GM21717 (cell line): Measurements from ENCODE around the gene COPS7B.

ENCODE experiments used
- ATAC-seq: cut with Tn5 transposase; IDR thresholded peaks from one replicate; pipeline ENCODE4 v1.9.1; 2021; ENCODE audit warnings: mild to moderate bottlenecking, moderate library complexity; ENCODE audit not compliant: unreplicated experiment

Gene COPS7B

DNA sequence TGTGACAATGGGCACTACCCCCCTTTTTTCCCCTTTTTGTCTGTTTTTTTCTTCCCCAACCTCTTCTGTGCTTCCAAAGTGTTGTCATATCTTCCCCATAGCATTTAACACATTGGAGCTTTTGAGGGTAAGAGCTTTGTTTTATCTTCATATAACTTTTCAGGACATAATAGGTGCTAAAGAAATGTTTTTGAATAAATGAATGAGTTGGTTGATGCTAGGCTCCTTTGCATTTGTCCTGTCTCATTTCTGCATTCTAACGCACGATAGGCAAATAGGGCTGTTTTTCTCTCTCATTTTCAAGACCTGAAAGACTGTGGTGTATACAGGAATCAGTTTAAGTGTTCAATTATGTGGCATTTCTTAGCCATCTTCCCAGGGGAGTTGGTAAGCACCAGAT is 832 bp upstream of the COPS7B start:
- ATAC-seq: no peak

DNA sequence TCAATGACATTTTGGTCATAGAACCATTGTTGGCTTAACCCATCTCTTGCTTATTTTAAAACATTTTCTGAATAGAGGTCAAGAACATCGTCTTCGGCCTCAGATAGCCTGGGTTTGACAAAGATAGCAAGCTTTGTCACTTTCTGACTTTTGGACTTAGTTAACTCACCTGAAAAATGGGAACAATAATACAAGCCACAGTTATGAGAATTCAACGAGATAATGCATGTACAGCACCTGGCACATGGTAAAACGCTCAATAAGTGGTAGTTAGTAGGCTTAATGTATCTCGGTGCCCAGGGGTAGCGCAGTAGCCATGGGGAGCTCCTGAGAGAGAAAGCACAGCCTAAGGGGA is 446 bp upstream of the COPS7B start:
- ATAC-seq: no peak

DNA sequence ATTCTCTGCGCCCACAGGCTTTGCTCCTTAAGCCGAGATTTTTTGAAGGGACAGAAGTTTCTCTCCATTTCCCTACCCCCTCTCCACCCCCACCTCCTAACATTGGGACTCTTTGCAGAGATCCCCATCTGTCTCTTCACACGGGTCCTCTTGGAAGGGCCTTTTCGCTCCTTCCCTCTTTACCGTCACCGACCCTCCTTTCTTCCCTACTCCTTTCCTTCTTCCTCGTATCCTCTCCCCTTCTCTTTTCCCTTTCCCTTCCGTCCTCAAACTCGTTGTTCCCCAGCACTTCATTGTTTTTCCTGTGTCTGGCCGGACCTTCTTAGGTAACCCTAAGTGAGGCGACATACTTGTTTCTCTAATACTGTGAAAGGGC is 660 bp downstream of the COPS7B start:
- no peak for ATAC-seq

- ATAC-seq: no peak
Measured at GRCh38 chr2:231791107-231791506, 4.9 kb downstream of the COPS7B start.

DNA sequence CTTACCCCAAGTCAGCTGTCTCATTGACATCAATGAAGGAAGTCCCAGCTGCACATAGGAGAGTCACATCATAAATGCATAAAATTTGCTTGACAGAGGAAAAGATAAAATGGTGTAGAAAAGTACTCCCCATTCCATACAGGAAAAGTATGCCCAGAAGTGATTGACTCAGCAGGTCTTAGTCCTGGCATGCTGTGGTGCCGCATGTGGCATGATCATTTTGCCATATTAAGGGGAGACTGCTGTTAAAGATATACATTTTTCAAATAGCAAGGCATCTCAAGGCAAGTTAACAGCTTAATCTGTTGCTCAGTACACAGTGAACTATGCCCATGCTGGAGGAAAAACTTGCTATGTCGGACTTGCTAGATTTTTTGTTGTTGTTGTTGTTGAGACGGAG is 8.1 kb downstream of the COPS7B start:
- ATAC-seq: no peak

DNA sequence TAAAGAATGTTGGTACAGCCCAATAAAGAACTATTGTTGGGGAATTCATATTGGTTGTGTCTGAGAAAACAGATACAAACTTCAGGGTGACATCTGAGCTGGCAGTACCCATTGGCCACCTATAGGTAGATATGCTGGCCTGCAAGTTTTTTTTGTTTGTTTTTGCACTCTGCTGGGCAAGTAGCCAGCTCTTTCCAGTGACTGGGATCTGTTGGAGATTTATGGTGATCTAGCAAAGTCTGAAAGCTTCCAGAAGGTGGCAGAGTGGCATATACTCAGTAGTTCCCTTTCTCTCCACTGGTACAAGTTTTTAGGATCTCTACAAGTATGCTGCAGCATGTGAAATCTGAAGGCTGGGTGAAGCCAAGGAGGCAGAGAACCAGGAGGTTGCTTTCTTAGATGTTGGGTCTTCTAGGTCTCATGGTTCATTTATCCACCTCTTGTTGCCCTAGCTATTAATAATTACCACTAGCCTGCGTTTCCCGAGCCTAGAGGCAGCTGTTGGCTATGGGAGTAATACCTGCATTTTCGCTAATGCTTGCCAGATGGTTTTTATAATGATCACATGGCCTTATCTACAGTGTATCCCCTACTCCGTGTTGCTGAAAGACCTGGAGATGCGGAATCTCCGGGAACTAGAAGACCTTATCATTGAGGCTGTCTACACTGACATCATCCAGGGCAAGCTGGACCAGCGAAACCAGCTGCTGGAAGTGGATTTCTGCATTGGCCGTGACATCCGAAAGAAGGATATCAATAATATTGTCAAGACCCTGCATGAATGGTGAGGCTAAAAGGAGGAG is 9.5 kb downstream of the COPS7B start:
- ATAC-seq: no peak

DNA sequence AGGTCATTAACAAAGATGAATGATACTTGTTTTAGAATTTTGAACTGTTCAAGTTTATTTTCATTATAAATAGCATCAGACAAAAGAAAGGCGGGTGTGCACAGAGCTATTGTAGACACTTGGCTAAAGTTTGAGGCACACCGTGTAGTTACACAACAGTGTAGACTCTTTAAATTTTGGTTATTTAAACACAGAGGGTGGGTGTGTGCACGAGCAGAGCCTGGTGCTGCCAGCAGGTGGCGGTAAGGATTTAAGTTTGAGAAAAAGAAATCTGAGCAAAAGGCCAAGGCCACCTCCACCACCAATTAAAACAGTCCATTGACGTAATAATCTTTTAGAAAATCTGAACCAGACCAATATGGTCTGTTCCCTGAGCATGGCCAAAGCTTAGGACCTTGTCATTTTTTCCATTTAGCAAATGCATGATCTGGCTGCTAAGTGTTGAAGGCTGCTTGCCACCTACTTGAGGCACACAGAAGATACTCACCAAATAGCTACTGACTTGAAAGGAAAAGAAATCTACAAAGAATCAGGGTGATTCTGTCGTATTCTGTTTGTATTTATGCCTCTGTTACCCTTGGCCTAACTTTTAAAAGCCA is 14.3 kb downstream of the COPS7B start:
- ATAC-seq: no peak

DNA sequence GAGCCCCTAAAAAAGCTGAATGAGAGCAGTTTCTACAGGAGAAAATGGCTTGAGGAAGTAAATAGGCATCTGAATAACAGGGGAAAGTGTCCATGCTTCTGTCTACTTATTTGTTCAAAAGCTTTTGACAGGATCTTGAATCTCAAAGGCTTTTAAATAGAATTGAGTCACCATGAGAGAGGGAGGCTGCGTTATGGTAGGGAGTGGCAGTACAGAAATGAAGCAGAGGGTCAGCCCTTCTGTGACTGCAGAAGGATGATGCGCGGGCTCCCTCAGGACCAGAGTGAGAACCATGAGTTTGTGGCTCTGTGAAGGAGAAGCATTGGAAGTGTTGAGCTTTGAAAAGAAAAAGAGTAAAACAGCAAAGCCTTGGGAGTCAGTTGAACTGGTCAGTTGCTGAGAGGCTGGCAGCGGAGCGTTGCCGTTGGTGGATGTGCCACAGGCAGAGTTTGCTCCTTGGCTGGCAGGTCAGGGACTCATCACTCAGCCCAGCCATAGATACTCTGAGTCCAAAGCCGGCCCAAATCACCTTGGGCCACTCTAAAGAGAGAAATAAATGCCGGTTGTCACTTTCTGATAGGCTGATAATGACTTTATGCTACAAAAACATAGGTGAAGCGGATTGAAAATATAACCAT is 17.4 kb downstream of the COPS7B start:
- no peak for ATAC-seq

DNA sequence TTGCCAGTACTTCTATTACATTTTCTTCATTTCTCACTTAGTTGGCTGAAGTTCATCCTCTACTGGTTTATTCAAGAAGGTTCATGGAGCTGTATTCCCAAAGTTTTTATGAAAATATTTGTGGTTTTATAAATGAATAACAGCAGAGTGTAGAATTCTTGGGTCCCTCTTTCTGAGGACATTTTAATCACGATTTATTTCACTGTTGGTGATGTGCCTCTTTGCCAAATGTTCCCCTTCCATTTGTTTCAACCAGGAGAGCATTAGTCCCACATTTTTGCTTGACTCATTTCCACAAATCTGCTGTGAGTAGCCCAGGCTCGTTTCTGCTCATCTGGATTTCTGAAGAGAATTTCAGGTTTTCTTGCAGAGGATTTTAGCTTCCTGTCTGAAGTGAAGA is 20.8 kb downstream of the COPS7B start:
- no peak for ATAC-seq

DNA sequence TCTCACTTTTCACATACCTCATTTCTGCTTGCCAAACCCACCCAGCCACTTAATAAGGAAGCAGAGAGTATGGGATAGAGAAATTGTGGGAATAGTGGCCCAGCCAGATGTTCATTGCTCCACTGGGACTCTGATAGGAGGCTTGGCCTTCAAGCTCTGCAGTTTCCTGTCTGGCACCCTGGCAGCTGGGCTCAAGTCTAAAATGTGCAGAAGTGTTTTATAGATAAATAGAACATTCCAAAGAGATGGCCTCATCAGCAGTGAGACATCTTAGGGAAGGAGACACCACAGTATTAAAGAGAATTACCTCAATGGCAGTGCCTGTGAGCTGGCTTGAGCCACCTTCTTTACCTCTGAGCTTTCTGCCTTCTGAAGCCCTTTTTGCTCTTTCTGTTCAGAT is 24.7 kb downstream of the COPS7B start:
- no peak for ATAC-seq

DNA sequence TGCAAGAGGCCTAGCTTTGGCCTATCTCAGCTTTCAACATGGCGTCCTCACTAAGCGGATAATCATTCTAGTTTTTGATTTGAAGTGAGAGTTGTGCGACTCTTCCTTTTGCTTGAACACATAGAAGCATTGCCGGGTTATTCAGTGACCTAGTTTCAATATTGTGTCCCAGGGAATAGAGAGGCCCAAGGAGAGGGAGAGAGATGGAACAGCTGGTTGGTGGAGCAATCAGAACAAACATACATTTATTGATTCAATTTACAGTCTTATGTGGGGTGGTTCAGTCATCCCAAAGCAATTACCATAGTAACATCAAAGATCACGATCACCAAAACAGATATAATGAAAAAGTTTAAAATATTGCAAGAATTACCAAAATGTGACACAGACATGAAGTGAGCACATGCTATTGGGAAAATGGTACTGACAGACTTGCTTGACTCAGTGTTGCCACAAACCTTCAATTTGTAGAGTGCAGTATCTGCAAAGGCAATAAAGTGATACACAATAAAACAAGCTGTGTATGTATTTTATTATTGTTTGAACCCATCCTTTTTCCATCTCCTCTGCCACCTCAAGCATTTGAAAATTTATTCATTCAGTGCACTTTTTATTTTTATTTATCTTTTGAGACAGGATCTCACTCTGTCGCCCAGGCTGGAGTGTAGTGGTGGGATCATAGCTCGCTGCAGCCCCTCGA is 30.2 kb downstream of the COPS7B start:
- no peak for ATAC-seq

DNA sequence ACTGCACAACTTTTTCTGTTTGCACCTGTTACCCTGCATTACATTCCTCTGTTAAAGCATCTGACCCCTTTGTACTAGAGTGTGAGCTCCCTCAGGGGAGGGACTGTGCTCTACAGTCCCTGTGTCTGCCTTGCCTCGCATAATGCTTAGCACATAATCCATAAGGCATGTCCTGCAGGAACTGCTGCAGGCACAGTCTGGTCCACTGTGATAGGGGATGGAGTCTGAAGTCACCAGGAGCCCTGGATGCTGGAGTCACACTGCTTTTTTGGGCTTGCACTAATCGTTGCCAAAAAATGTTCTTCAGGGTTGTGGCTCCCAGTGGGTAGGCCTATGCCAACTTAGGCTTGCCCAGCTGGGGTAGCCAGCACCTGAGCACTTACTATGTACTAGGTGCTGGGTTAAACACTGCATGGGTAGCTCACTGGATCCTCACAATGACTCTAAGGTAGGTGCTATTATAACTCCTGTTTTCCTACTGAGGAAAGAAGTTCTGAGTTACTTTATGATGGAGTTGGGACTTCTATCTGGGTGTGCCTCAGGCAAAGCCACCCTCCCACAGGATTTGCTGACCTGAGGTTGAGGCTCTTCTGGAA is 33.3 kb downstream of the COPS7B start:
- ATAC-seq: no peak

- no peak for ATAC-seq
Measured at GRCh38 chr2:231820786-231821303, 34.6 kb downstream of the COPS7B start.

- no peak for ATAC-seq
Measured at GRCh38 chr2:231821908-231822307, 35.7 kb downstream of the COPS7B start.

GRCh38 chr2:231853105-231853504 is 66.9 kb downstream of the COPS7B start:
- no peak for ATAC-seq

DNA sequence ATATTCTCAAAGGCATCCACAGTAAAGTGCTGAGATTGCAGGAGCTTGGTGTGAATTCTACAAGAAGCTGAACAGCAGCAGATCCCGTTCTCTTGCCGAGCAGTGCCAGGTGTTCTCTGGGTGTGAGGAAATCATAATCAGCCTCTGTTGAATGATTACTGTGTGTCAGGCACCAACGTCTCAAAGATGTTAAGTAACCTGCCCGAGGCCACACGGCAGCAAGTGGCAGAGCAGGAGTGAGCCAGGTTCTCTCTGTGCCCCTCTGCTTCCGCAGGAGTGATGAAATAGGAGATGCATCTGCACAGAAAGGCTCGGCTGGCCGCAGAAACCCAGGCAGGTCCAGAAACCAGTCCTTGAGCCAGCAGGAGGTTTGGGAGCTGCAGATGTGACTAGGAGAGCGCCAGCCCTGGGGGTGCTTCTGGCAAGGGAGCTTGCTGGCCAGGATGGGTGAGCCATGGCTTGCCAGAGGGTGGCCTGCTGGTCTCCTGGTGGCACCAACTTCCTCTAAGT is 68.4 kb downstream of the COPS7B start:
- ATAC-seq: no peak

- no peak for ATAC-seq
Measured at GRCh38 chr2:231856959-231857358, 70.7 kb downstream of the COPS7B start.
